Activated CD8-positive, alpha-beta T cell treated with anti-CD3 and anti-CD28 coated beads for 36 hours (primary cell): ENCODE results near the gene CDH23. TPM values are rescaled to one million over a fixed set of nuclear protein-coding genes. Genes with fewer than 3 reads are reported as not detected.

Source experiments
- ATAC-seq: fragments of 200-7000 bp; cut with Tn5 transposase; one replicate; pipeline ENCODE4 v1.10.0; 2021; ENCODE audit warnings: mild to moderate bottlenecking, moderate library complexity
- CTCF ChIA-PET: fragments of 350-600 bp; sonication (Branson Sonifier 250); formaldehyde crosslinking; loops from one replicate; lab custom pipeline; 2021; ENCODE audit warnings: antibody characterized with exemption; lab: Charles Lee
- POLR2A ChIA-PET: fragments of 350-600 bp; sonication (Branson Sonifier 250); formaldehyde crosslinking; loops from one replicate; lab custom pipeline; 2021; ENCODE audit warnings: antibody characterized with exemption; lab: Charles Lee
- DNase-seq: peaks from one replicate; pipeline ENCODE4 v3.0.0-alpha.2; 2020
- H3K27ac Mint-ChIP-seq: one replicate; pipeline ENCODE4 v1.8.0; 2021; ENCODE audit warnings: mild to moderate bottlenecking, mixed read lengths
- H3K27me3 Mint-ChIP-seq: one replicate; pipeline ENCODE4 v1.8.0; 2021; ENCODE audit warnings: mixed read lengths
- H3K36me3 Mint-ChIP-seq: one replicate; pipeline ENCODE4 v1.8.0; 2021; ENCODE audit warnings: low read depth, mixed read lengths
- H3K4me1 Mint-ChIP-seq: one replicate; pipeline ENCODE4 v1.8.0; 2021; ENCODE audit warnings: low read depth, mixed read lengths
- H3K4me3 Mint-ChIP-seq: one replicate; pipeline ENCODE4 v1.8.0; 2021; ENCODE audit warnings: mild to moderate bottlenecking, moderate library complexity, mixed read lengths
- H3K9me3 Mint-ChIP-seq: one replicate; pipeline ENCODE4 v1.8.0; 2021; ENCODE audit warnings: mixed read lengths
- CTCF ChIP-seq: fragments of 200-600 bp; IDR thresholded peaks from one replicate; pipeline ENCODE4 v1.8.0; 2022; ENCODE audit warnings: antibody characterized with exemption, mild to moderate bottlenecking
- intact Hi-C: fragments of 100-400 bp; cut with micrococcal nuclease; formaldehyde crosslinking; loops from one replicate; pipeline ENCODE4 v1.10.0; 2022
- total RNA-seq, 2 experiments: library from RNA; stranded (reverse); gene quantifications; one replicate each; pipeline ENCODE4 v1.2.3, GENCODE V29; 2021

Gene CDH23
- total RNA-seq, 2 experiments from 2014 or later: 2.4 to 2.7 TPM

GRCh38 chr10:71755179-71755879, 358.6 kb downstream of the CDH23 start:
- Mint-ChIP-seq H3K4me1 (peaks cover 84% of the 10 kb centered on the region), H3K36me3 (peaks cover 60% of the 10 kb centered on the region), H3K4me3 (no peak overlapping the region), H3K27ac (peak overlapping the region; percentile 92), H3K27me3 (no peaks in the 10 kb centered on the region), H3K9me3 (no peaks in the 10 kb centered on the region)
- intact Hi-C loops: no loop called here
- ATAC-seq (no peak), DNase-seq (no peak)
- TF ChIP-seq CTCF: no peak
- POLR2A ChIA-PET: interaction anchor here (0.7 to 6.3 kb wide), 6 partner anchors 10 to 314 kb away, joined by 3 to 92 read pairs (median 4); partner anchors contain the start of gene VSIR
- CTCF ChIA-PET: interaction anchor here (1.1 to 6.3 kb wide), 5 partner anchors 9 to 47 kb away, joined by 3 to 108 read pairs (median 3); partner anchors contain the start of gene VSIR

GRCh38 chr10:71756311-71757191, 359.8 kb downstream of the CDH23 start:
- peak overlapping the region; percentile 92 for H3K27ac Mint-ChIP-seq
- H3K27me3 Mint-ChIP-seq: no peaks in the 10 kb centered on the region
- ChIA-PET POLR2A (interaction anchor here (0.9 to 6.3 kb wide), 10 partner anchors 9 to 43 kb away, joined by 3 to 92 read pairs (median 4); partner anchors contain the start of gene VSIR), CTCF (interaction anchor here (0.7 to 6.3 kb wide), 11 partner anchors 8 to 56 kb away, joined by 3 to 108 read pairs (median 6); partner anchors contain the start of gene VSIR)
- peaks cover 62% of the 10 kb centered on the region for H3K36me3 Mint-ChIP-seq
- H3K9me3 Mint-ChIP-seq: no peaks in the 10 kb centered on the region
- H3K4me3 Mint-ChIP-seq: peak overlapping the region; percentile 68
- DNase-seq (no peak), ATAC-seq (peak; percentile 57)
- intact Hi-C loops: no loop called here
- peaks cover 87% of the 10 kb centered on the region for H3K4me1 Mint-ChIP-seq
- no peak for TF ChIP-seq CTCF

GRCh38 chr10:71757399-71757922, 360.7 kb downstream of the CDH23 start:
- Mint-ChIP-seq H3K27me3 (no peaks in the 10 kb centered on the region), H3K36me3 (peaks cover 57% of the 10 kb centered on the region)
- intact Hi-C loops: no loop called here

GRCh38 chr10:71761105-71761511, 364.4 kb downstream of the CDH23 start:
- H3K4me3 Mint-ChIP-seq: no peak overlapping the region
- peak overlapping the region; percentile 88 for H3K27ac Mint-ChIP-seq
- DNase-seq: peak; percentile 66
- peak; percentile 79 for ATAC-seq
- H3K27me3 Mint-ChIP-seq: no peaks in the 10 kb centered on the region
- CTCF ChIA-PET: interaction anchor here (0.6 kb wide), 1 partner anchor 64 kb away, joined by 3 read pairs; no protein-coding TSS in a partner anchor
- intact Hi-C loops: no loop called here
- H3K4me1 Mint-ChIP-seq: peaks cover 86% of the 10 kb centered on the region
- H3K9me3 Mint-ChIP-seq: no peaks in the 10 kb centered on the region
- peaks cover 46% of the 10 kb centered on the region for H3K36me3 Mint-ChIP-seq
- POLR2A ChIA-PET: interaction anchor here (1.6 kb wide), 1 partner anchor 11 kb away, joined by 6 read pairs; the partner anchor contains the start of gene VSIR
- TF ChIP-seq CTCF: peak; percentile 9

More at GRCh38 chr10:71757399-71757922, 360.7 kb downstream of the CDH23 start:
- CTCF ChIA-PET: interaction anchor here (0.9 to 6.3 kb wide), 13 partner anchors 9 to 139 kb away, joined by 3 to 108 read pairs (median 6); partner anchors contain the start of gene VSIR
- POLR2A ChIA-PET: interaction anchor here (1.0 to 6.3 kb wide), 11 partner anchors 10 to 44 kb away, joined by 3 to 92 read pairs (median 4); partner anchors contain the start of gene VSIR
- H3K4me1 Mint-ChIP-seq: peaks cover 86% of the 10 kb centered on the region
- H3K9me3 Mint-ChIP-seq: no peaks in the 10 kb centered on the region
- peak overlapping the region; percentile 68 for H3K4me3 Mint-ChIP-seq
- TF ChIP-seq CTCF: no peak
- DNase-seq: no peak
- H3K27ac Mint-ChIP-seq: peak overlapping the region; percentile 92
- ATAC-seq: peak; percentile 24
